COR-L47 (cell line): ENCODE measurements around the gene ATRNL1.
"Not testable (repeated sequence)": the region's sequence is repeated elsewhere in the genome, so short reads cannot be mapped to it uniquely, and the experiment has no call there.

Experiments
- DNase-seq: peaks from one replicate; lab custom pipeline; 2025; lab: John Stamatoyannopoulos, UW

ATRNL1 gene

DNA sequence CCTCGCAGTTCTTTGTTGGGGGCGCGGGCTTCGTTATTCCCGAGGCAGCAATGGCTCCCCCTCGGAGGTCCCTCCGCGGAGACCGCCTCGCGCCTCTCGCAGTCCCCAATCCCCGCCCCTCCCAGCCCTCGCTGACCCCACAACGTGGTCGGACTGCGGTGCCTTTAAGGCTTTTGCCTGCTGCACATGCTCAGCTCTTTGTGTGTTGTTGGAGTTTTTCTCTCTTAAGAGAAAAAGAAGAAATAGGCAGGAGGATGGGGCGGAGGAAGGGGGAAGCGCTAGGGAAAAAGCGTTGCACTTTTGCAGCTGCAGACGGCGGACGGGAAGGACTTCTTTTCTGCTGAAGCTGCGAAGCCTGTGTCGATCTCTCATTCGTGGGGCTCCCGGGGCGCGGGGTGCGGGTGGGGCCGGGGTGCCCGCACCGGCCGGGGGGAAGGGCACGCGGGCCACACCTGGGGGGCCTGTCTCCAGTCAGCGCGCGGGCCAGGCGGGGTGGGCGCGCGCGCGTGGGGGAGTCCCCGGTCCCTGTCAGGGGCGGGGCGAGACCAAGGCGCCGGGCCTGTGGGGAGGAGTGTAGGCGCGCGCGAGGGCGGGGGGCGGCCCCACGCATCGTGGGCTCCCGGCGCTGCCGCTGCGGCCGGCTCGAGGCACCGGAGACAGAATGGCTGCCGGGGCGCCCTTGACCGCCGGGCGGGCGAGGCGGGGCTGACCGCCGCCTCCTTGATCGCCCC is 445 bp upstream of the ATRNL1 start:
- peak; percentile 24 for DNase-seq

DNA sequence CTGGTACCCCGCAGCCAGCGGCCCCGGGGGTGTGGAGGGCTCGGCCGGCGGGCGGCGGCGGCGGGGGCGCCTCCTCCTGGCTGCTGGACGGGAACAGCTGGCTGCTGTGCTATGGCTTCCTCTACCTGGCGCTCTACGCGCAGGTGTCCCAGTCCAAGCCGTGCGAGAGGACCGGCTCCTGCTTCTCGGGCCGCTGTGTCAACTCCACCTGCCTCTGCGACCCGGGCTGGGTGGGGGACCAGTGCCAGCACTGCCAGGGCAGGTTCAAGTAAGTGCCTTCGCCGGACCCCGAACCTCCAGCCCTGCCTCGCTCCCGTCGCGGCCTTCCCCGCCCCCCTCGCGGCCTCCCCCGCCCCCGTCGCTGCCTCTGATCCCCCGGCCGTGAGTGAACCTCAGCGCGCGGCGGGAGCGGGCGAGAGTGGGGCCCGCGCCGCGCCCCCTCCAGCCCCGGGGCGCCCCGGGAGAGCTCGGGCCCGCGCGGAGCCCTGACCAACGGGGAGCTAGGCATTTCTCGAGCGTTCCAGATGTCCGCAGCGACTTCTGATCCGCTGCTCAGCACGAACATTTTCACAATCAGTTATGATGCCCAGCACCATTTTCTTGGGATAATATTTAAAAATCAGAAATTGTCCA is 727 bp downstream of the ATRNL1 start:
- DNase-seq: no peak

DNA sequence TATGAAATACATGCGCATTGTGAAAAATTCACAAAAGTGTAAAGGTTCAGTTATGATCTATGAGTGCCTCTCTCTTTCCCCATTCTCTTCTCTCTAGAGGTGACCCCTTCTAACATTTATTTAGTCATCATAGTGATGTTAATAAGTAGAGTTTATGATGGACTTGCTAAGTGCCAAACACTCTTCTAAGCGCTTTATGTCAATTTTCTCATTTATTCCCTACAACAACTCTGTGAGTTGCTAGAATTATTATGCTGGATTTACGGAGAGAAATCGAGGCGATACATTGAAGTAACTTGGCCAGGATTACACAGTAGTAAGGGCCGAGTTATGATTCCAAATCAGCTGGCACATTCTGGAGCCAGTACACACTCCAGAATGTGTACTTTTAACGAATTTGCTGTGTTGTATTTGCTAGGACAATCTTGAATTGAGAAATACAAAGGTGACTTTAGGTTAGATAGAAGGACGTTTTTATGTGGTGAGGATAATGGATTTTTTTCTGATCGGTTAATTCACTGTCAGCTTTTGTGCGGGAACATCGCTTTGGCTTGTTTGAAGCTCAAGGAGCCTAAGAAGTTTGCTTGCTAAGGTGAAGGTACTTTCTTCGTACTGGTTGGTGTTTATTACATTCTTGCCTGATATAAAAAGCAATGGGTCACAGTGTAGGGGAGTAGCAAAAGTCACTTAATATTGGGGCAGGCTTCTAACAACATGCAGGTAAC is 1.4 kb downstream of the ATRNL1 start:
- no peak for DNase-seq

DNA sequence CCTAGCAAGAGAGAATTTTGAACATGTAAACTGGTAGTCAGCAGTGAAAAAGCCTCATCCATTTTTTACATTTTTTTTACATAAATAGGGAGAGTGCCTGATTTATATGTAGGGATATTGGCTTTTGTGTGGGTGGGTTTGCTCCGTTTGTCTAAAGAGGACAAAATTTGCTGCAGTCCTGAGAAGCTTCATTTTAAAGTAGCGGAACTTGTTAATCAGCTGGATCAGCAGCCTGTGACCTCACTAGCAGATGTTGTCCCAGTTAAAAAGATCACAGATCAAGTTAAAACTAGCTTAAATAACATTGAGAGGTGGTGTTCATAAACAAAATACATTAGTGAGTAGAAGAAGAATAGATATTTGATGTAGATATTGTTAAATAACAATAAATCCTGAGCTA is 2.6 kb downstream of the ATRNL1 start:
- no peak for DNase-seq

DNA sequence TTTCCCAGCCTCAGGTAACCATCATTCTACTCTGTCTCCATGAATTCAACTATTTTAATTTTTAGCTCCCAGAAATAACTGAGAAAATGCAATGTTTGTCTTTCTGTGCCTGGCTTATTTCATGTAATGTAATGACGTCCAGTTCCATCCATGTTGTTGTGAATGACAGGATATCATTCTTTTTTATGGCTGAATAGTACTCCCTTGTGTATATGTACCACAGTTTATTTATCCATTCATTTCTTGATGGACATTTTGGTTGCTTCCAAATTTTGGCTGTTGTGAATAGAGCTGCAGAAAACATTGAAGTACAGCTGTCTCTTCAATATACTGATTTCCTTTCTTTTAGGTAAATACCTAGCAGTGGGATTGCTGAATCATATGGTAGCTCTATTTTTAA is 10.5 kb downstream of the ATRNL1 start:
- no peak for DNase-seq

DNA sequence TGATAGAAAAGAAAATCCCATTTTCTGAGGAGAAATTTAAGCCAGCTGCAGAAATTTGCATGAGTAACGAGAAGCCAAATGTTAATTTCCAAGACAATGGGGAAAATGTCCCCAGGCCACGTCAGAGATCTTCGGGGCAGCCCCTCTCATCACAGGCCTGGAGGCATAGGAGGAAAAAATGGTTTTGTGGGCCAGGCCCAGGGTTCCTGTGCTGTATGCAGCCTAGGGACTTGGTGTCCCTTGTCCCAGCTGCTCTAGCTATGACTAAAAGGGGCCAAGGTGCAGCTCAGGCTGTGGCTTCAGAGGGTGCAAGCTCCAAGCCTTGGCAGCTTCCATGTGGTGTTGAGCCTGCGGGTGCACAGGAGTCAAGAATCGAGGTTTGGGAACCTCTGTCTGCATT is 12.2 kb downstream of the ATRNL1 start:
- DNase-seq: not testable (repeated sequence)

DNA sequence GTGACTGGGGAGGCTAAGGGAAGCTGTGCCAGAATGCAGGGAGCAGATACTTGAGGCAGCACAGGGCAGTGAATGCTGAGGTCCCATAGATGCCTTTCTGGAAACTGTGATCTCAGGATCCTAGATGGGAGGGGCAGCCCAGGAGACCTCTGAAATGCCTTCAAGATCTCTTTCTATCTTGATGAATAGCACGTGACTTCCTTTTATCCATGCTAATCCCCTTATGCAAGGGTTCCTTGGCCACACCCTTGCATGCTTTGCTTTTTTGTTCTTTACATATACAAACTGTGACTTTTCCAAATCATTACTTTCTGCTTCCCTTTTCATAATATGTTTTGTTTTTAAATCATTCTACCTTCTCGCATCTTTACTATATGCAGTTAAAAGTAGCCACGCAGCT is 14.7 kb downstream of the ATRNL1 start:
- no peak for DNase-seq

DNA sequence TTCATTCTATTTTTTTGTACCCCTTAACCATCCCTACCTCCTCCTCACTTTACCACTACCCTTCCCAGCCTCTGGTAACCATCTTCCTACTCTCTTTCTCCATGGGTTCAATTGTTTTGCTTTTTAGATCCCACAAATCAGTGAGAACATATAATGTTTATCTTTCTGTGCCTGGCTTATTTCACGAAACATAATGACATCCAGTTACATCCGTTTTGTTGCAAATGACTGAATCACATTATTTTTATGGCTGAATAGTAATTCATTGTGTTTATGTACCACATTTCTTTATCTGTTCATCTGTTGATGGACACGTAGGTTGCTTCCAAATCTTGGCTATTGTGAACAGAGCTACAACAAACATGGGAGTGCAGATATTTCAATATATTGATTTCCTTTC is 24.1 kb downstream of the ATRNL1 start:
- no peak for DNase-seq

DNA sequence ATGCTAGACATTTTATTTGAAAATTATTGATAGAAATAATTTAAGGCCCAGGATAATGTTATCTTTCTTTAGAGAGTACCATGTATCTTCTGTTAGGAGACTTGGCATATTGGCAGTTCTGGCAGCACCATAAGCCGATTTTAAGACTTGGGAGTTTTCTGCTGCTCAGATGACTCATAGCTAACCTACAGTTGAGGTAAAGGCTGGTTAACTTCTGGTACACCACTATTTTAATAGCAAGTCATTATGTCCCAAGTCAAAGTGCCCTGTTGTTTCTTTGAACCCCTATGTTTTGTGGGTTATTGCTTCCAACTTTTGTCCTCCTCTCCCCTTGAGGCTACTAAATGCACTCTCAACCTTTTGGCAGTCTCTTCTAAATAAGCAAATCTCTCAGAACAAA is 25.2 kb downstream of the ATRNL1 start:
- no peak for DNase-seq

DNA sequence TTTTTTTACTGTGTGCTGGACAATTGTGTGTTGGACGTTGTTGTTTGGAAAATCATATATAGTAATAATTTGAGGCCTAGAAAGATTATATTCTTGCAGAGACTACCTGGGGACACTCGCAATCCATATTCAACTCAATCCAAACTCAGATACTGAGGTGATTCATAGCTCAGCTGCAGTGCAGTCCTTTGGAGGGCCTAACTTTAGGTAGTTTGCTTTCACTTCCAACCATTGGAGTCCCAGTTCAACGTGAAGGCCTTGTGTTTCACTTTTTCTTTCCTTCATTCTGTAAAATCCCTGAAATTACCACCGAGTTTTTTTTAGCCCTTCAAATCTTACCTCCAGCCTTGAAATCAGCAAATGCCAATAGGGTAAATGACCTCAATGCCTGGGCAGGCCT is 32.3 kb downstream of the ATRNL1 start:
- no peak for DNase-seq

DNA sequence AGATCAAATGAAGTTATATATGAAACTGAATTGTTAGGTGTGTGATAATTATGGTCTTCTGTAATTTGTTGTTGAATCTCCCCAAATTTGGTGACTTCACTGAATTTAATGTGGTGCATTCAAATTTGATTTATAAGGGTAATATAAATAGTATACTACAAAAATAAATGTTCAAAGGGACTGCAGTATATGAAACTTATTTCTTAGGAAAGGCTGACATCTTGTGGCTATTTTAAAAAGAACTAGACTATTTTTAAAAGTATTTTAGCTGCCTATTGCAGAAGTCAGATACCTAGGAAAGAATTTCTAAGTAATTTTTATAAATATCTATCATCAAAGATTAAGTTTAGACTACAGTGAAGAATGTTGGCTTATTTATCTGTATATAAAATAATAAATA is 36.6 kb downstream of the ATRNL1 start:
- no peak for DNase-seq

DNA sequence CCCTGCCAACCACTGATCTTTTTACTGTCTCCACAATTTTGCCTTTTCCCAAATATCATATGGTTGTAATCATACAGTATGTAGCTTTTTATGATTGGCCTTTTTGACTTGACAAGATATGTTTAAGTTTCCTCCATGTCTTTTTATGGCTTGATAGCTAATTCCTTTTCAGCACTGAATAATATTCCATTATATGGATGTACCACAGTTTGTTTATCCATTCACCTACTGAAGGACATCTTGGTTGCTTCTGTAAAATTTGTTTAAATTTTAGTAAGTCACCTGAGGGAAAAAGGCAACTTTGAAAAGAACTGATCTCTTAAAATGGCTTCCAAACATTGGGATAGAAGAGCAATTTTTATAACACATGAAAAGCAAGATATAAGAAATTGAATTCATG is 43.5 kb downstream of the ATRNL1 start:
- no peak for DNase-seq

DNA sequence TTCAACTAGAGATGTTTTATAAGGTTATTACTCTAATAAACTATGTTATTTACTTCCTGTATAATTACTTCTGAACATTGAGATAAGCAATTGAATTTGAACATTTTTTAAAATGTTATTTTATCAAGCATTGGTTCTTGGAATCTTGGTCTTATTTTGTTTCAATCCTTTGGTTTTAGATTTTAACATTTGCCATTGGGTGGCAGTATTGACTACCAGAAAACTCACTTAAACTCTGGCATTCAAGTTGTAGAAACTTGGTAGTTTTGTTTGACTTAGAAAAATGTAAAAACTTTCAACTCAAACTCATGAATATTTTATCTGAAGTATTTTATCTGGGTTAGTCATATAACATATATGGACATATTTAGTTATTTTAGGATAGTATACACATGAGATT is 48.1 kb downstream of the ATRNL1 start:
- DNase-seq: no peak

DNA sequence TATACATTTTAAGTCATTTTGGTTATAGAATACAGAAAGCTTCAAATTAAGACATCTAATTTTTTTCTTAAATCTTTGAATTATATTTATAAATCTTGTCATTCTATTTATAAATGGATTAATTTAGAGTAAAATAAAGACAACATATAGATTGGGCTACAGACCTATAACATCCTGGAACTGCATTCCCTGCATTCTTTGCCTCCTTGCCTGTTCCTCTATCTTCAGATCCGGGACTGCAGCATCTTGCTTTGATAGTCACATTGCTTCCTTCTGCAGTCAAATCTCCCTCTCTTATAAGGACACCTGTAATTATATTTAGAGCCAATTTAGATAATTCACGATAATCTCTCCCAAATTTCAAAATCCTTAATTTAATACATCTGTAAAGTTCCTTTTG is 64.2 kb downstream of the ATRNL1 start:
- DNase-seq: no peak

DNA sequence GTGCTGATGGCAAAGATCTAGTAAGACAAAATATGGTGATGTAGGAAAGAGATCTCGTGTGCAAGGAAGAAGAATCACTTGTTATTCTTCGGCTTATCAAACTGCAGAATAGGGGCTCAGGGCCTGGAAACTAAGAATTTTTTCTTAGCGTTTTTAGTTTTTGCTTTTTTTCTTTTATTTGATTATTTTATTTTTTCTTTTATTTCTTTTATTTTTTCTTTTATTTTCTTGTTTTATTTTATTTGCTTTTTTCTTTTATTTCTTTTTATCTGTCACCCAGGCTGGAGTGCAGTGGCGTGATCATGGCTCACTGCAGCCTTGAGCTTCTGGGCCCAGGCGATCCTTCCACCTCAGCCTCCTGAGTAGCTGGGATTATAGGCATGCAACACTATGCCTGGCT is 70.0 kb downstream of the ATRNL1 start:
- DNase-seq: no peak

DNA sequence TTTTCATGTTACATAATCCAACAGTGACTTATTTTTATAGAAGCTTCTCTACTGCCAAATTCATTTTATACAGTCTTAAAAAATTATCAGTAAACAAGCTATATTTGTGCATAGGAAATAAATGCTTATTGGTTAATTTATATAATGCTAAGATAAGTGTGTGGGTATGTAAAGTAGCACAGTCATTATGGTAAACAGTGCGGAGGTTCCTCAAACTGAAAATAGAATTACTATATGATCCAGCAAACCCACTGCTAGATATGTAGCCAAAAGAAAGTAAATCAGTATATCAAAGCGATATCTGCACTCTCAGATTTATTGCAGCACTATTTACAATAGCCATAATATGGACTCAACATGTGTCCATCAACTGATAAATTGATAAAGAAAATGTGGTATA is 71.1 kb downstream of the ATRNL1 start:
- DNase-seq: no peak

DNA sequence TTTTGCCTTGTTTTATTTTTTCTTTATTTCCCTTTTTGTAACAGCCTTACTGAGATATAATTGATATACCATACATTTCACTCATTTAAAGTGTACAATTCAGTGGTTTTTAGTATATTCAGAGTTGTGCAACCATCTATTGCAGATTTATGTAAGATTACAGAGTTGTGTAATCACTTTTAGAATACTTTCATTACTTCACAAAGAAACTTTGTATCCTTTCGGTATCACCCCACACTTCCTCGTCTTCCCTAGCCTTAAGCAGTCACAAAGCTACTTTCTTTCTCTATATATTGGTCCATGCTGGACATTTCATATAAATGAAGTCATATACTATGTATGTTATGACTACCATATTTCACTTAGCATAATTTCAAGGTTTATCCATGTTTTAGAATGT is 74.6 kb downstream of the ATRNL1 start:
- no peak for DNase-seq

DNA sequence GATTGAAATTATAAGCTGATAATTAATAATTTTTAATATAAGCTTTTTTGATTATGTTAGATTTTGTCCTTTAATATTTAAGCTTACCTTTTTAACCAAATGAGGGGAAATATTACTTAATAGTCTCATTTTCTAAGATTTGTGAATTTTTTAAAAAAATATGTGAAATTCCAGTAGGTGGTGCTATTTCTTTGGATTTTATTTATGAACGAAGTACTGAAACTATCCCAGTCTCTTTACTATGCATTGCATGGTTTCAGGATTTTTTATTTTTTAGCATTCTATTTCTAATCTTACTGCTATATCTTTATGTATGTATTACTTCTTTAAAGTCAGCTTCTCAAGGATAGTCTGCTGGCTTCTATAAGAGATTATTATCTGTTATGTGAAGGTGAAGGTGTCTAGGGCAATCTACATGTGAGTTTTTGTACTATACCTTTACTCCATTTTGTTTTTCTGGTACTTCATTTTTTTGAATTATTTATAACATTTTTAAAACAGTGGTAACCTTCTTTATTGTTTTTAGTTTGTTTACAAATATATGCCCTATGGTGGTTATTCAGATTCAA is 78.3 kb downstream of the ATRNL1 start:
- no peak for DNase-seq

DNA sequence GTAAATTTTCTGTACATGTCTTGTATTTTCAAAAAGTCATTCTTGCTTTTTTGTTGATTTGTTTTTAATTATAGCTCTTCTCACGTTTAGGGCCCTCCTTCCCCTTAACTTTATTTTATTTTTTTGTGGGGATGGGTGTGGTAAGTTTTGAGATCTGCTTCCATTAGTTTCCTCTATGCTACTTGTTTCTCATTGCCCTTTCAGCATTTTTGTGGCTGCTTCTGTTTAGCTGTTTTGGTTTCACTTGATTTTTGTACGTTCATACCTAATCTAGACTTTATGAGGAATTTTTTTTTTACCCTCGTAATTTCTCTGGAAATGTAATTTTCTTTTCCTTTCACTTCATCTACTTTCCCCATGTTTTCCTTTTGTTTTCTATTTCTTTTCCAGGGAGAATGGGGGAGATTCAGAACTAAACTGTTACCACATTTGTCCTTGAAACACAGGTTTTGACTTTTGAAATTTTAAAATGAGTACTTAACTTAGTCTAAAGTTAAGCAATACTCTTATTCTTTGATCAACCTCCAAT is 80.8 kb downstream of the ATRNL1 start:
- no peak for DNase-seq

DNA sequence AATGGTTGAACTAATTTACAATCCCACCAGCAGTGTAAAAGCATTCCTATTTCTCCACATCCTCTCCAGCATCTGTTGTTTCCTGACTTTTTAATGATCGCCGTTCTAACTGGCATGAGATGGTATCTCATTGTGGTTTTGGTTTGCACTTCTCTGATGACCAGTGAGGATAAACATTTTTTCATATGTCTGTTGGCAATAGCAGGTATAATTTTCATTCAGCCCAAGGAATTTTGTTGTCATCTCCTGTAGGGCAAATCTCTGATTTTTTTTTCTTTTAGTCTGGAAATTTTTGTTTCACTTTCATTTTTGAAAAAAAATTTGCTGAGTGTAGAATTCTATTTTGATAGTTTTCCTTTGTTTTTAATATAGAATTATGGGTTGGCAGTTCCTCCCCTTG is 114.1 kb downstream of the ATRNL1 start:
- not testable (repeated sequence) for DNase-seq

DNA sequence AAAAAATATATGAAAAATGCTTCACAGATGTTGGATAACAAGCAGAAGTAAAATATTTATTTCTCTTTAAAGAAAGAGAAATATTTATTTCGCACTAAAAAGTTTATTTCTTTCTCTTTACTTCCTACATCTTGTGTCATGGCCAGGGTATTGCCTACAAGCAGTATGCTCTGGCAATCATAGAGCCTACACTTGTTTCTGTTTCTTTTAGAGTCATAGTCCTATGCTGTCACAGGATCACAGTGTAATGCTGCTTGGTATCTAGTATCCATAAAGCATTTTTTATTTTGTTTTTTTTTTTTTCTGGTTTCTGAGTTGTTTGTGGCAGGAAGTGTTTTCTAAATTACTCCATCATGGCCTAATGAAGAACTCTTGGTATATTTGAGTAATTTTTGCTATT is 116.0 kb downstream of the ATRNL1 start:
- no peak for DNase-seq

DNA sequence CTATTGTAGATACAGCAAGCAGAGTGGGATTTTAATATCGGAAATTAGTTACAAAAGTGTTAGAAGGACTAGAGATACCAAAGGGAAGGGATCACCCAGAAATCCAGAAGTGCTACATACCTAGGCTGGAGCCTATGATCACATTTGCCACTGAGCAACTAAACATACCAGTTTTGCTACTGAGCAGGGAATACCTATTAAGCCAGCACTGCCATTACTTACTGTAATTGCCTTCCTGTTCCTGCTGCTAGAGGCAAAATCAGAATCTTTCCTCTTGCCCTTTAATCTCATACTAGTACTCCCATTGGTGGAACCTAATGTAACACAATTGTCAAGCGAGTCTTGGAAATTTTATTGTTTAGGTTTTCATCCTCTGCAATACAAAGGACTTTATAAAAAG is 121.7 kb downstream of the ATRNL1 start:
- no peak for DNase-seq

DNA sequence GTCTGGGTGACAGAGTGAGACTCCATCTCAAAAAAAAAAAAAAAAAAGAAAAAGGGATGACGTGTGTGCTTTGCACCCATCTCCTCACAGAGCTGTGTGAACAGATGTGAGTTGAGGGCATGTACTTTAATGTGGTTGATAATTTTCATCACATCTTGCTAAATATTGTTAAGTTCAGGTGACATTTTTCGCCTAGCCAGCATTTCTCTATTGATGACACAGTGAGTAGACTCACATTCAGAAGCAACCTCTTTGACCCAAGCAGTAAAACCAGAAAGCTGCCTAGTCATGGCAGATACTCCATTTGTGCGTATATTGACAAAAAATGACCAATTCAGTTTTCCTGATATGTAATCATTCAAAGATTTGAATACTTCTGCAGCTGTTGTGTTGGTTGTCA is 126.0 kb downstream of the ATRNL1 start:
- no peak for DNase-seq
